ENCODE results near the gene HOXD4.

The HOXD4 gene

GRCh38 chr2:176155356-176156044 is 4.2 kb downstream of the HOXD4 start:
- no peaks in the 10 kb centered on the region for H3K4me1 ChIP-seq (ENCODE audit: control insufficient read depth, insufficient read depth, low read length)

DNA sequence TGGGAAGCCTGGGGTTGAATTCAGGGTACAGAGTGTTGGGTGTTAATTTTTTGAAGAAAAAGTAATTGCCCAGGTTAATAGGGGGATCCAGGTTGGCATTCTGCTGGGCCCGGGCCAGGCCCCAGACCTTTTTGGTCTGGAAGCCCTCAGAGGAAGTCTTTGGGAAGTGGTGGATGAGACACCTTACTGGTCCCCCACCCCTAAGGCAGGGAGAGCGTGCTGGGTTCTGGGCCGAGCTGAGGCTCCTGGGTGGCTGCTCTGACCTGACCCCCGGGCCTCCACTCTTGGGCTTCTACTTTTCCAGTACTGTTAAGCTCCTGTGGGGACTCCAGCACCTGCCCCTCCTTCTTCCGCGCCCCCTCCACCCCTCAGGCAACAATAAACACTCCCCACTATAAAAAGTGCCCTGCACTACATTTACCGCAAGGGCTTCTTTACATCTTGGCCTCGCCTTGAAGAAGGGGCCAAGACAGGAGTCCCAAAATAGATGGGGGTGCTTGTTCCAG is 5.0 kb downstream of the HOXD4 start:
- H3K36me3 ChIP-seq (ENCODE audit: control insufficient read depth, insufficient read depth, low read length) = peaks cover 3% of the 10 kb centered on the region
- H3K27ac ChIP-seq (ENCODE audit: low read depth, low read length) = no peak overlapping the region
- H3K9ac ChIP-seq (ENCODE audit: low read length) = no peak overlapping the region
- H3K27me3 ChIP-seq (ENCODE audit: control insufficient read depth, insufficient read depth, low read length) = peaks cover 31% of the 10 kb centered on the region
- no peaks in the 10 kb centered on the region for H3K4me1 ChIP-seq (ENCODE audit: control insufficient read depth, insufficient read depth, low read length)
- no peak overlapping the region for H3K4me3 ChIP-seq (ENCODE audit: low read length)

More at GRCh38 chr2:176155356-176156044, 4.2 kb downstream of the HOXD4 start:
- H3K9ac ChIP-seq (ENCODE audit: low read length) = no peak overlapping the region
- peaks cover 27% of the 10 kb centered on the region for H3K27me3 ChIP-seq (ENCODE audit: control insufficient read depth, insufficient read depth, low read length)
- peaks cover 3% of the 10 kb centered on the region for H3K36me3 ChIP-seq (ENCODE audit: control insufficient read depth, insufficient read depth, low read length)
- H3K4me3 ChIP-seq (ENCODE audit: low read length) = no peak overlapping the region
- no peak overlapping the region for H3K27ac ChIP-seq (ENCODE audit: low read depth, low read length)

DNA sequence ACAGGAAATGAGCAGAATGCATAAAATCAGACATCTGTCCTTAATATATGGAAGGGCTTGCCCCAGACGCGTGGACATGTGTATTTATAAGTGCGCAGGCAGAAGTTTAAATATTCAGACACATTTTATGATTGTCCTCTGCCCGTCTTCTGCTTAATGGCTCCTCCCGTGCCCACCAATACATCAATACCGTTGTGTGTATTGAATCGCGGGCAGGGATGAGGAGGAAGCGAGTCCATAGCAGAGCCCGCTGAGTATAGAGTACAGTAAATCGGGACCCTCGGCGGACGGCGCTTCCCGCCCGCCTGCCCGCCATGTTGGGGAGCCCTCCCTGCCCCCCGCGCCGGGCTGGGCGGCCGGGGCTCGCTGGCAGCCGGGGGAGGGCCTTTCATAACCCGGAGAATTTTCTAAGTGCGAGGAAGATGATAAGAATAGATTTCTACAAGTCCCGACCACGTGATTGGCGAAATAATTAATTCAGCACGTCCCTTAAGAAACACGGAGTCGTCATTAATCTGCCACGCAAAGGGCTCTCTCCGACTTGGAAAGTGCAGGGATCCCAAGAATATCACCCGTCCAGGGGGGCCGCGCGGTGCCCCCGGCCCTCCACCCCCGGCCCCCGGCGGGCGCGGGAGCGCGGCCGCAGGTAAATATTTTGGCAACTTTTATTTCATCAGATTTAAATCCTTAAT is 5.6 kb downstream of the HOXD4 start, which contains the start of gene HOXD3:
Gene HOXD3, plus strand, starts transcription at position 501 of the 692 bp plus-strand sequence. CDS start 11,808 bp downstream, outside the sequence.
- peak within 1 kb of the TSS; percentile 44 for H3K4me3 ChIP-seq (ENCODE audit: low read length)
- peaks cover 3% of the 10 kb centered on the region for H3K36me3 ChIP-seq (ENCODE audit: control insufficient read depth, insufficient read depth, low read length)
- peaks cover 33% of the 10 kb centered on the region for H3K27me3 ChIP-seq (ENCODE audit: control insufficient read depth, insufficient read depth, low read length)
- H3K4me1 ChIP-seq (ENCODE audit: control insufficient read depth, insufficient read depth, low read length) = no peaks in the 10 kb centered on the region
- H3K27ac ChIP-seq (ENCODE audit: low read depth, low read length) = no peak within 1 kb of the TSS
- no peak within 1 kb of the TSS for H3K9ac ChIP-seq (ENCODE audit: low read length)

DNA sequence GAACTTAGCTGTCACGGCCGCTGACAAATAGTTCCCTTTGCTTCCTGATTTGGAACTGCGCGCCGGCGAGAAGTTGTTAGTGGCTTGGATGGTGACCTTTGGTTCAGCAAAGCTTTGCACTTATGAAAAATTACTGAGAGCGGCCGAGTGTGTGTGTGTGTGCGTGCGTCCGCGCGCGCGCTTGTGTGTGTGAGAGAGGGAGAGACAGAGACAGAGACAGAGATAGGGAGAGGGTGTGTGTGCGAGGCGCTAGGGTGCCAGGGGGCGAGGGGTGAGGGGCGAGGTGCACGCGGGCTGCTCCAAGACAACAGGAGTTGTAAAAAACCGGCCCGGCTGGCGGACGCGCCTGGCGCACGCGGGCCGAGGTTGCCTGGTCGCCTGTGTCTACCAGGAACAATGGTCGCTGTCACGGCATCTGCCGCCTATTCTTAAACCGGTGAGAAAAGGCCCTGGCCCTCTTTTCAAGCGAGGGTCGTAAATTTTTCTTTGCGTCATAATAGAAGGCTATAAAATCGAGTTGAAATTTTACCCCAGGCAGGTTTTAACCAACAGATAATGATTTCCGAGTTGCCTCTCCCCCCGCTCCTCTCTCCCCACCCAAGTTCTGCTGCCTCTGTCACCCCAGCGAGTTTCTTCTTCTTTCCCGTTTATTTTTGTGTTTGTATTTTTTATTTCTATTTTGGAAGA is 6.3 kb downstream of the HOXD4 start:
- Histone ChIP-seq H3K4me3 (ENCODE audit: low read length) (peak overlapping the region; percentile 44), H3K36me3 (ENCODE audit: control insufficient read depth, insufficient read depth, low read length) (peaks cover 3% of the 10 kb centered on the region)

DNA sequence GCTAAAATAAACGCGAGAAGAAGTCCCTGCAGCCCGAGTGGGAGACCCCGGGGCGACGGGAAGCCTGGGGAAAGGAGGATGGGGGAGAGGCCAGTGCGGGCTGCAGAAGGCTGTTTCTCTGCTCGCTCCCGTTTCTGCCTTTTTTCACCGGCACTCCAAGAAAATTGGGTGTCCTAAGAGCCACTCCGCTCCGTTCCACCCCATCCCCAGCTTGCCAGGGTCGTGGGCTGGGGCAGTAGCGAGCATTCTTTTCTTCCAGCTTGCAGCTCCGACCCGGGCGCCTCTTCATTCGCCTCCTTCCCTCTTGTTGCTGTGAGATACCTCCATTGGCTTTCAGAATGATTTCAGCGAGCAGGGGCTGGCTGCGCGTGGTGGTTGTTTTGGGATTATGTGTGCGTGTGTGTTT is 6.8 kb downstream of the HOXD4 start:
- Histone ChIP-seq H3K27me3 (ENCODE audit: control insufficient read depth, insufficient read depth, low read length) (peaks cover 38% of the 10 kb centered on the region), H3K36me3 (ENCODE audit: control insufficient read depth, insufficient read depth, low read length) (no peaks in the 10 kb centered on the region), H3K4me1 (ENCODE audit: control insufficient read depth, insufficient read depth, low read length) (no peaks in the 10 kb centered on the region), H3K27ac (ENCODE audit: low read depth, low read length) (no peak overlapping the region), H3K9ac (ENCODE audit: low read length) (no peak overlapping the region), H3K4me3 (ENCODE audit: low read length) (peak overlapping the region; percentile 44)

More for the DNA sequence above, 6.3 kb downstream of the HOXD4 start:
- Histone ChIP-seq H3K27me3 (ENCODE audit: control insufficient read depth, insufficient read depth, low read length) (peaks cover 37% of the 10 kb centered on the region), H3K4me1 (ENCODE audit: control insufficient read depth, insufficient read depth, low read length) (no peaks in the 10 kb centered on the region), H3K9ac (ENCODE audit: low read length) (no peak overlapping the region), H3K27ac (ENCODE audit: low read depth, low read length) (no peak overlapping the region)

DNA sequence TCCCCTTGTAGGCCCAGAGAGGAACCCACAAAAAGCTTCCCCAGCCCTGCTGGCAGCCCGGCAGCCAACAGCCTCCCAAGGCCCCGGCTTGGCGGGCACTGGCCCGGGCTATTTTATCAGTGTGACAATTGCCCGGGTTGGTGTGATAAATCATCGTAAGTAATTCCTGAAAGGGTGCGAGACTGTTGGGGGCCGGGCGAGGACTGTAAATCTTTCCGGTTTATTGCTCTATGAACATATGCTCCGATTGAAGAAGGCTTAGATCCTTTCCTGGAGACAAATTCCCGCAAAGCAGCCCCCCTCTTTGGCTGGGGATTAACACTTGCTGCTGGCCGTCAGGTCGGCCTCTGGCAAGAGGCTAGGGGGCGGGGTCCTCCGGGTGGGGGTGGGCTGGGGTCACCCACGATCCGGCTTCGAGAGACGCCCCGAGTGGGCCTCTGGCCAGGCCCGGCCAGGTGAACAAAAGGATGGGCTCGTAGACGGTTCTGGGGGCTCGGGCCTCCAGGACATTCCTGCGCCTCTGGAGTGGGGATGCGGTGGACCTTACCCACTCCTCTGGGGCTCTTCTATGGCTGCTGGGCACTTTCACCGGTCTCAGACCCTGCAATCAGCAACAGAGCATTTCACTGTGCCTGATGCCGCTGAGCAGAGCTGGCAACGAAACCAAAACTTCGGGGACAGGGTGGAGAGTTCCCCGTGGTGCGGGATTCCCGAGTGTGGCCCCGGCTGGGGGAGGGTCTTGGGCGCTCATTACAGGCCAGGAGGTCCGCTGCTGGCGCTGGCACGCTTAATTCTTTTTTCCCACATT is 7.7 kb downstream of the HOXD4 start:
- no peaks in the 10 kb centered on the region for H3K4me1 ChIP-seq (ENCODE audit: control insufficient read depth, insufficient read depth, low read length)
- H3K9ac ChIP-seq (ENCODE audit: low read length) = no peak overlapping the region
- peaks cover 38% of the 10 kb centered on the region for H3K27me3 ChIP-seq (ENCODE audit: control insufficient read depth, insufficient read depth, low read length)
- H3K27ac ChIP-seq (ENCODE audit: low read depth, low read length) = no peak overlapping the region
- H3K36me3 ChIP-seq (ENCODE audit: control insufficient read depth, insufficient read depth, low read length) = no peaks in the 10 kb centered on the region
- no peak overlapping the region for H3K4me3 ChIP-seq (ENCODE audit: low read length)

DNA sequence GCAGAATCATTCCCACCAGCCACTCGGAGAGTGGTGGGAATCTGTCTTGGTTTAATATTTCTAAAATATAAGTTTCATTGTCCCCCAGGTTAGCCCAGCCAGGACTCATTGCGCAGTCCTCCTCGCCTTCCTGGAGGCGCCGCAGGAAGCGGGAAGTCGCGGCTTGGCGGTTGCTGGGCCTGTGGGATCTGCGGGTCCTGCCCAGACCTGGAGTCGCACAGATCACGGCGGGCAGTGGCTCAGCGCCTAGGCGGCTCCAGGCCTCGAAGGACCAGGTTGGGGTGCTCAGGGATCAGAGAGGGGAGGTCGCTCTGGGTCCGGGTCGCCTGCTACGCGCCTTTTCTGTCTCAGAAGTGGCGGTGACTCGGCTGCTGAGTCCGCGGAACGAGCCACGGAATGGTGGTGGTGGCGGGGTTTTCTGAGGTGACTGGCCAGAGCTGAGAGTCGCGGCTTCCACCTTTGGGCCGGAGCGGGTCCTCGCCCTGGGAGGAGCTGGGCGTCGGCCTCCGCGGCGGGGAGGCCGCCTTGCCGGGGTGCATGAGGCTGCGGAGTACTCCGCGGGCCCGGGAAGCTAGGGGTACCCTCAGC is 8.4 kb downstream of the HOXD4 start:
- H3K27ac ChIP-seq (ENCODE audit: low read depth, low read length) = no peak overlapping the region

DNA sequence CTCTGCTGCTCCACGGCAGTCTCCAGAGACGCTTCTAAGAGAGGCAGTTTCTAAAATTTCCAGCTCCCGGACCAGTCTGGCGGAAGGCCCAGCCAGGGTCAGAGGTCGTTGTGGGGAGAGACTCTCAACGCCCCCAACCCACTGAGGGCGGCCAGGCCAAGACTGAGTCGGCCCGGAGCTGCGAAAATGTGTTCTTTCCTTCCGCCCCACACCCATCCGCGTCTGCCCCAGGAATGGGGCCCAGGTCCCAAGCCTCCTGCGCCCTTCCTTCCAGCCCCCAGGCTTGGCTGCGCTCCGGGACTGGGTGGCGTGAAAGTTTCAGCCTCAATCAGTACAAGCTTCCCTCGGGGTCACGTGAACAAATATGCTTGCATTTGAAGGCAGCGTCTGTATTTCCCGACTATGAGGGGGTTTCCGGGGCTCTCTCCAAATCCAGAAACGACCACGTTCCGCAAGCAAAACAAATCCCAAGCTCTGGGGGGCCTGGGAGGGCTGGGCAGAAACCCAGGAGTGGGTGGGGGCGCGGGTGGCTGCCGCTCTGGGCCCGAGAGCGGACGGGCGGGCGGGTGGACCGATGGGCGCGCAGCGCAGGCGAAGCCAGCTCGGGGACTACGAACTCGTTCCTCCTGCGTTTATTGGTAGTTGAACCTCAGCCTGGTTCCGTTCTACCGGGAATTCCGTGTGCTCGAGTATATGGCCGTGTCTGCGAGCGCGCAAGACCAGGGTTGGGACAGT is 9.1 kb downstream of the HOXD4 start:
- no peaks in the 10 kb centered on the region for H3K4me1 ChIP-seq (ENCODE audit: control insufficient read depth, insufficient read depth, low read length)
- no peaks in the 10 kb centered on the region for H3K36me3 ChIP-seq (ENCODE audit: control insufficient read depth, insufficient read depth, low read length)
- no peak overlapping the region for H3K9ac ChIP-seq (ENCODE audit: low read length)
- H3K27ac ChIP-seq (ENCODE audit: low read depth, low read length) = no peak overlapping the region
- H3K27me3 ChIP-seq (ENCODE audit: control insufficient read depth, insufficient read depth, low read length) = peaks cover 41% of the 10 kb centered on the region
- peak overlapping the region; percentile 32 for H3K4me3 ChIP-seq (ENCODE audit: low read length)

More for the DNA sequence above, 8.4 kb downstream of the HOXD4 start:
- no peak overlapping the region for H3K9ac ChIP-seq (ENCODE audit: low read length)
- H3K36me3 ChIP-seq (ENCODE audit: control insufficient read depth, insufficient read depth, low read length) = no peaks in the 10 kb centered on the region
- H3K27me3 ChIP-seq (ENCODE audit: control insufficient read depth, insufficient read depth, low read length) = peaks cover 40% of the 10 kb centered on the region
- H3K4me3 ChIP-seq (ENCODE audit: low read length) = no peak overlapping the region
- no peaks in the 10 kb centered on the region for H3K4me1 ChIP-seq (ENCODE audit: control insufficient read depth, insufficient read depth, low read length)

DNA sequence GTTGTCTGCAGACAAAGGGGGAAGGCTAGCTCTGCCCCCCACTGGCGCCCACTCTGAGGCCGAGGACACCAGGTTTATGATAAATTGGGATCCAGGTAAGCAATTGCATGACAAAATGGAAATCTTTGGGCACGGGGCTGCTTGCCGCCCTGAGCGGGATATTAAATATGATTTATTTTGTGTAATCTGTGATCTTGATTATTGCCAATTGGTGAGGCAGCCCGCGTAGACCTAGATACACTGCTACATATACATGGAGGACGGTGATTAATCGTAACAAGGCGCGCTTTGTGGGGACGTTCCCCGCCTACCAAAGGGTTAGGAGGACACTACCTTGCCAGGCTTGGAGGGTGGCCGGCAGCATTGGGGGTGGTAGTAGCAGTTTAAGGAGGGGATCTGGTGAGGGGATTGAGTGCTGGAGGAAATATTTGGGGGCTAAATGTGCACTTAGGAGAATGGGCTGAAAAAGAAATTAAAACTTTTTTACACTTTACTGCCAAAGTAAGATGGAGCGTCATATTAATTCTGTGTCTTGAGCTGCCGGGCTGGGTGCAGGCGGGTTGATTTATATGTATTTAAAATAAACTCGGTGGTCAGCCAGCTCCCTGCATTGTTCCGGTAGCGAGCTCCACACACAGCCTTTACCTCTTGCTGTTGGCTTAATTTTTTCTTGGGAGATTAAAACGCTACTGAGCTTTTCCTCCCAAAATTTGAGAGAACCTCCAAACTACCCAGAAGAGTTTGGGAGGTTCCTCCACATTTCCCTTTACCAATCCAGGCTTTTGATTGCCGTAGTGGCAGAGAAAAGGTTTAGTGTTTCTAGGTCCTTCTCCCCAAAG is 9.9 kb downstream of the HOXD4 start:
- Histone ChIP-seq H3K36me3 (ENCODE audit: control insufficient read depth, insufficient read depth, low read length) (no peaks in the 10 kb centered on the region), H3K4me3 (ENCODE audit: low read length) (peak overlapping the region; percentile 3), H3K27me3 (ENCODE audit: control insufficient read depth, insufficient read depth, low read length) (peaks cover 46% of the 10 kb centered on the region), H3K9ac (ENCODE audit: low read length) (no peak overlapping the region), H3K27ac (ENCODE audit: low read depth, low read length) (no peak overlapping the region), H3K4me1 (ENCODE audit: control insufficient read depth, insufficient read depth, low read length) (no peaks in the 10 kb centered on the region)

DNA sequence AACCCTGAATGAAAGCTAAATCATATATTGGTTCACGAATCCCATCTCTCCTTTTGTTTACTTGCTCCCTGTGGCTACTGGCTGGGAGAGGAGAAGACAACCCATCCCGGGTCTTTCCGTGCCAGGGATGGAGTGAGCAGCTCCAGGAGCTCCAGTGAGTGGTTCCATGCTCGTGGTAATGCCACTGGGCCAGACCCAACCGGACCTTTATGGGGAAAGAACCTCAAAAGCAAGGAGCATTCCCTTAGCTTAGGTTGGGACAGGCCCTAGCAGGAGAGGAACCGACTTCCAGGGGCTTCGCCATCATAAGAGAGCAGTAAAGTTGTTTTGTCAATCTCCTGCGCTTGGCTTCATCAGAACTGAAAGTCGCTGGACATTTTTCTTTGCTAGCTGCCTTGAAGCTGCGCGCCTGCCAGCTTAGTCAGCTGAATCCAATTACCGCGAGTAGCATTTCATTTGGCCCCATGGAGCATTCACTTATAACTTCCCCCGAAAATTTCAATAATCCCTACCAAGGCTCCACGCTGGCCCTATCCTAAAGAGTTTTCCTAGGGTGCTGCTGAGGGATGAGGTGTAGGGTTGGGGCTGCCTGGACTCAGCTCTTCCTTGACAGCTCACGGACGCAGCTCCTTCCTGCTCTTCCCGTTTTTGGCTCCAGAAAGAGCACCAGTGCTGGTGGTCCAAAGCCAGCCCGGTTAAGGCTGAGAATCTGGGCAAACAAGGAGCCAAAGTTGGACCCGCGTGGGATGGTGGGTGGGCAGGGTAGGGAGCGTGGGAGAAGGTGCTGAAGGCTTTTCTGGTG is 10.7 kb downstream of the HOXD4 start:
- Histone ChIP-seq H3K4me1 (ENCODE audit: control insufficient read depth, insufficient read depth, low read length) (no peaks in the 10 kb centered on the region), H3K4me3 (ENCODE audit: low read length) (no peak overlapping the region), H3K9ac (ENCODE audit: low read length) (no peak overlapping the region), H3K27me3 (ENCODE audit: control insufficient read depth, insufficient read depth, low read length) (peaks cover 46% of the 10 kb centered on the region), H3K27ac (ENCODE audit: low read depth, low read length) (no peak overlapping the region), H3K36me3 (ENCODE audit: control insufficient read depth, insufficient read depth, low read length) (no peaks in the 10 kb centered on the region)
